VCaP (cell line): ENCODE measurements around the gene WDR89.
"Not testable (repeated sequence)": the region's sequence is repeated elsewhere in the genome, so short reads cannot be mapped to it uniquely, and the experiment has no call there.

Source experiments
- H3K27ac ChIP-seq: fragments of 450-650 bp; 2 replicates; pipeline ENCODE4 v1.5.1; 2017
- CTCF ChIP-seq: fragments of 450-650 bp; conservative IDR thresholded peaks from 2 replicates; pipeline ENCODE4 v1.5.1; 2017; ENCODE audit warnings: mild to moderate bottlenecking, moderate library complexity

WDR89 gene

DNA sequence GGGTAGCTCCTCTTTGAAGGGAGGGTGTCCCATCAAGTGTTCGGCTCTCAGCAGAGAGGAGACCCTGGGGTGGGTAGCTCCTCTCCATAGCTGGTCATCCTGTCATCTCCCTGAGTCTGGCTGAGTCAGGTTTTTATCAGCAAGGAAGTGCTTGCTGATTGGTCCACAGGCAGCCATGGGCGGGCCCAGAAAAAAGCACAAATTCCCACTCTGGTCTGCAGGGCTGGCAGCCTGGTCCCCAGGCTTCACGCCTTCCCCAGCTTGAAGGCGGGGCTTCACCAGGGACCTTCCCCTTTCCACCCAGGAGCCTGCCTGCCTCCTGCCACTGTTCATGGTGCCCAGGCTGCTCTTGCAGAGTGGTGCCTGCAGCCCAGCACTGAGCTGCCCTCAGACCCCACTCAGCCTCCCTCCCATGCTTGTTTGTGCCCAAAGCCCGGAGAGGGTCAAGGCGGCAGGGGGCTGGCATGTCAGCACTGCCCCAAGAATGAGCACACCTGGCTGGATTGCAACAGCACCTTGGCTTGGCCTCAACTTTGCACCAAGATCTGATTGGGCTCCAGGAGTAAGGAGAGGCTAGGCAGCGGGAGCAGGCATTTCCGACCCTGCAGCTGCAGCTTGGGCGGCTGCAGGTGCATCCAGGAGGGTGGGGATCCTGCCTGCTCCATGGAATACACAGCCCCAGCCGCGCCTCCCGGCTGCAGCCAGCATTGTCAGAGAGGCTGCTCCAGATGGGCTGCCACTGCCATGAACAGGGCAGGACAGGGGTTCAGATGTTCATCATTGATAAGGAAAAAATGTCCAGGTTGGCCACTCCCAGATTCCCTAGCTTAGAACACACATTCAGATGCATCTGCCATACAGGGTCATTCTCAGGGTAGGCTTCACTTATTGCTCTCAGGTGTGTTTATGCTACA lies 22.0 kb upstream of the WDR89 start:
- TF ChIP-seq CTCF = no peak
- H3K27ac ChIP-seq = no peak overlapping the region

DNA sequence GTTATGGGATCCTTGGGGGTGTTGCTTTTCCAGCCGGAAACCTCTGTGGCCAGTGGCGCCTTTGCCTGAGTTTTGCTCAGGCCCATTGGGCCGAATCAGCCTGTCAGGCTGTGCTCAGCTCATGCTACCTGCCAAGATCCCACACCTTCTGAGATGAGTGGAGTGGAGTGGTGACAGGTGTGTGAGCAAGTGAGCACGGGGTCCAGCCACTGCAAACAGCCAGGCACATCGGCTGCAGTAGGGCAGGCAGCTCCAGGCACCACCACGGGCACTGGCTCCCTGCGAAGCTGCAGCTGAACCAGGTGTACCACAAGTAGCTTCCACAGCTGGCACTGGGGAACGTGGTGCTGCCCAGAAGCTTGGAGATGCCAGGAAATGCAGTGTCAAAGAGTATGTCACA lies 21.1 kb upstream of the WDR89 start:
- H3K27ac ChIP-seq = no peak overlapping the region

GRCh38 chr14:63661881-63662280 lies 20.2 kb upstream of the WDR89 start:
- not testable (repeated sequence) for H3K27ac ChIP-seq

More for the DNA sequence above, 21.1 kb upstream of the WDR89 start:
- TF ChIP-seq CTCF = no peak

GRCh38 chr14:63659726-63660125 lies 18.1 kb upstream of the WDR89 start:
- H3K27ac ChIP-seq = no peak overlapping the region
- no peak for TF ChIP-seq CTCF

GRCh38 chr14:63656194-63656593 lies 14.5 kb upstream of the WDR89 start:
- no peak for TF ChIP-seq CTCF
- H3K27ac ChIP-seq = no peak overlapping the region

GRCh38 chr14:63654936-63655335 lies 13.3 kb upstream of the WDR89 start:
- H3K27ac ChIP-seq = no peak overlapping the region
- TF ChIP-seq CTCF = no peak

- no peak overlapping the region for H3K27ac ChIP-seq
- no peak for TF ChIP-seq CTCF
Measured at GRCh38 chr14:63654346-63654745, 12.7 kb upstream of the WDR89 start.

- H3K27ac ChIP-seq = no peak overlapping the region
- TF ChIP-seq CTCF = no peak
Measured at GRCh38 chr14:63652406-63652805, 10.7 kb upstream of the WDR89 start.
